Measurements from ENCODE around the gene AADAT.

Gene AADAT

GRCh38 chr4:170012629-170012958 lies 77.2 kb downstream of the AADAT start:
- no peak overlapping the region for H3K4me3 ChIP-seq (ENCODE audit: low read depth, low read length)
- DNase-seq (ENCODE audit: low read depth) = no peak
- TF ChIP-seq CTCF (IDR thresholded peaks at IDR 0.05; ENCODE audit: insufficient read depth, low read depth, low read length, missing control alignments) = no peak

DNA sequence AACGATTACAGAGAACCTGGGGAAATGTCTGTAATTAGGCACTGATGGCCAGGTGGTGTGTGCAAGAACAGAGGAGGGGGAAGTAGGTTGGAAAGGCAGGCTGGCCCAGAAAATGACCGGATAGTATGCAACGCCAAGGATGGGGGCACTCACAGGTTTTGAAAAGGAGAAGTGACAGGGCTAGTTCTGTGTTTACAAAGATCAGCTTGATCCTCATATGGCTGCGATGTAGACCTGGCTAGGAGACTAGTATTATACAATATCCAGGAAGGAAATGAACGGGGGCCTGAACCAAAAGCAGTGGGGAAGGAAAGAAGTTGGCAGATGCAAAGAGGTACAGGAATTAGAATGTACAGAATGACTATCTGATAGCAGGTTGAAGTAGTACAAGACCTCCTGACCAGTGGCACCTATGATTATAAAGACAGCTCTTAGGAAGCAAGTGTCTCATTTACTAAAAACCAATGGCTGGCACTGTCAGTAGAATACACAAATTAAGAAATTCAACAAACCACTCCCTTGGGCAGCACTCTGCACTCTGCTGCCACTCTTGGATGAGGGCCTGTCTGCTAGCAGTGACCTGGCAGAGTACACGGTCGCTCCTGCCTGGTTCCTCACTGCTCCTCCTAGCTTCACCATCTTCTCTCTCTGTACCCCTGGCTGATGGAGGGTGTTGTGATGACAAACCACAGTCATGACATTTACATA lies 77.7 kb downstream of the AADAT start:
- no peak overlapping the region for H3K4me3 ChIP-seq (ENCODE audit: low read depth, low read length)
- no peak for TF ChIP-seq CTCF (IDR thresholded peaks at IDR 0.05; ENCODE audit: insufficient read depth, low read depth, low read length, missing control alignments)
- DNase-seq (ENCODE audit: low read depth) = no peak

Measured in GM12865 (cell line).